H1 (cell line): Measurements from ENCODE around the gene CRYGS.
"Not testable (repeated sequence)": the region's sequence is repeated elsewhere in the genome, so short reads cannot be mapped to it uniquely, and the experiment has no call there.

ENCODE experiments used
- HDAC2 ChIP-seq, 2 experiments: fragments of 300-600 bp in 1 of 2; sonication (generic) in 1 of 2; IDR thresholded peaks; 2 replicates each; pipeline ENCODE4 v1.6.1; 2011 to 2012; ENCODE audit warnings: low read depth in 2 of 2, low read length in 2 of 2, mild to moderate bottlenecking in 2 of 2, moderate library complexity in 2 of 2, borderline replicate concordance in 1 of 2, inconsistent platforms in 1 of 2
- JUN ChIP-seq: IDR thresholded peaks from 2 replicates; pipeline ENCODE4 v1.6.1; 2011; ENCODE audit warnings: low read depth, mild to moderate bottlenecking, improper control_type of control experiment, low read length

- not testable (repeated sequence) for TF ChIP-seq JUN; HDAC2 (IDR thresholded peaks at IDR 0.05; ENCODE audit: borderline replicate concordance in 1 of 2, low read depth in 2 of 2, low read length in 2 of 2)
Measured at GRCh38 chr3:186499949-186500348, 44.2 kb downstream of the CRYGS start.
